Measurements from ENCODE around the gene PRPF6.

Gene PRPF6, protein sequence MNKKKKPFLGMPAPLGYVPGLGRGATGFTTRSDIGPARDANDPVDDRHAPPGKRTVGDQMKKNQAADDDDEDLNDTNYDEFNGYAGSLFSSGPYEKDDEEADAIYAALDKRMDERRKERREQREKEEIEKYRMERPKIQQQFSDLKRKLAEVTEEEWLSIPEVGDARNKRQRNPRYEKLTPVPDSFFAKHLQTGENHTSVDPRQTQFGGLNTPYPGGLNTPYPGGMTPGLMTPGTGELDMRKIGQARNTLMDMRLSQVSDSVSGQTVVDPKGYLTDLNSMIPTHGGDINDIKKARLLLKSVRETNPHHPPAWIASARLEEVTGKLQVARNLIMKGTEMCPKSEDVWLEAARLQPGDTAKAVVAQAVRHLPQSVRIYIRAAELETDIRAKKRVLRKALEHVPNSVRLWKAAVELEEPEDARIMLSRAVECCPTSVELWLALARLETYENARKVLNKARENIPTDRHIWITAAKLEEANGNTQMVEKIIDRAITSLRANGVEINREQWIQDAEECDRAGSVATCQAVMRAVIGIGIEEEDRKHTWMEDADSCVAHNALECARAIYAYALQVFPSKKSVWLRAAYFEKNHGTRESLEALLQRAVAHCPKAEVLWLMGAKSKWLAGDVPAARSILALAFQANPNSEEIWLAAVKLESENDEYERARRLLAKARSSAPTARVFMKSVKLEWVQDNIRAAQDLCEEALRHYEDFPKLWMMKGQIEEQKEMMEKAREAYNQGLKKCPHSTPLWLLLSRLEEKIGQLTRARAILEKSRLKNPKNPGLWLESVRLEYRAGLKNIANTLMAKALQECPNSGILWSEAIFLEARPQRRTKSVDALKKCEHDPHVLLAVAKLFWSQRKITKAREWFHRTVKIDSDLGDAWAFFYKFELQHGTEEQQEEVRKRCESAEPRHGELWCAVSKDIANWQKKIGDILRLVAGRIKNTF

DNA sequence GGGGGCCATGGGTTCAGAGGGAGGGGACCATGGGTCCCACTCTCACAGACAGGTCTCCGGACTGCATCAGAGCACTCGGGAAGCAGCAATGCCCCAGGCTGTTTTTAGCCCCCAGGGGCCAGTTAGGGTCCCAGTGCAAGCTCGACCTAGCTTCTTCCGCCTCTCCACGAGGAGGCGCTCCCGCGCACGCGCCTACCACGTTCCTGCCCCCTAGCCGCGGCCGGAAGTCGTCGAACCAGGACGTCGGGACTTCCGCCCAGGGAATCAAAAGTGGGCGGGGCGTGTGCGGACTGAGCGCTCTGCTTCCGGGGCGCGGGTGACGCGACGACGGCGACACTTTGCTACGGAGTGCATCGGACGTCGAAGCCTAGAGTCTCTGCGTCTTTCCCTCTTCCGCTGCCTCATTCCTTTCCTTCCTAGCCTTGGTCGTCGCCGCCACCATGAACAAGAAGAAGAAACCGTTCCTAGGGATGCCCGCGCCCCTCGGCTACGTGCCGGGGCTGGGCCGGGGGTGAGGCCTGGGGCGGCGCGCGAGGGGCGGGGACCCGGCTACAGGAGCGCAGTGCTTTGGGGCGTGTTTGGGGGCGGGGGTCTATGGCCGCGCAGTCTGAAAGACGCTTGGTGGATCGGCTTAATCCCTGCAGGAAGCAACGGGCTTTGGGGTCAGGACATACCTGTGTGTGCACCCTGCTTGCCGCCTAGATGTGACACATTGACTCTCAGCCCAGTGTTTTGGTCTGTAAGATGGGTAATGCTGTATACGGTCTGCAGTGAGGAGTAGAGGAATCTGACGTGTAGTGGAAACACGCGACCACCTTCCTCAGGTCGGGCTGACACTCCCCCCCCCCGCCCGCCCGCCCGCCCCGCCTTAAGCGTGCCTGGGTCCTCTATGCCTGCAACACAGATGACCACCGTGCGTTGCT lies at the start of gene PRPF6:
PRPF6 (plus strand) TSS at position 327 of the 923 bp plus-strand sequence; CDS start at position 441, 114 bp downstream.
- peak; percentile 95 for DNase-seq (ENCODE audit: low spot score)

DNA sequence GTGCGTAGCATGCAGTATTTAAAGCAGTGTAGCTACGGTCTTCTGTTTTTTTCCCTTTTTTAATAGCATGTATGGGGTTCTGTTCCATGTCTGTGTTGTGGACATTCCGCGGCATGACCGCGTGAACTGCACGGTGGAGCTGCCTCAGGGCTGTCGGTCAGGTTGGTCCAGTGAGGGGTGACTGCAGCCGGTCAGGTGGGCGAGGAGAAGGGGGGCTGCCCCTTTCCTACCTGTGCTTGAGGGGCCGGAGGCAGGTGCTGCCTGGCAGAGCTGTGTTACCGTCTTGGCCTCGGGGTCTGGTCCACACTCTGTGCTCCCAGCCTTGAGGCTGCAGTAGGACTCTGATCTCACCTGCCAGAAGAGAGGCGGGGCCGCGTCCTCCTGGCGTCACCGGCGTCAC lies 49.2 kb upstream of the PRPF6 start:
- DNase-seq (ENCODE audit: low spot score): no peak

DNA sequence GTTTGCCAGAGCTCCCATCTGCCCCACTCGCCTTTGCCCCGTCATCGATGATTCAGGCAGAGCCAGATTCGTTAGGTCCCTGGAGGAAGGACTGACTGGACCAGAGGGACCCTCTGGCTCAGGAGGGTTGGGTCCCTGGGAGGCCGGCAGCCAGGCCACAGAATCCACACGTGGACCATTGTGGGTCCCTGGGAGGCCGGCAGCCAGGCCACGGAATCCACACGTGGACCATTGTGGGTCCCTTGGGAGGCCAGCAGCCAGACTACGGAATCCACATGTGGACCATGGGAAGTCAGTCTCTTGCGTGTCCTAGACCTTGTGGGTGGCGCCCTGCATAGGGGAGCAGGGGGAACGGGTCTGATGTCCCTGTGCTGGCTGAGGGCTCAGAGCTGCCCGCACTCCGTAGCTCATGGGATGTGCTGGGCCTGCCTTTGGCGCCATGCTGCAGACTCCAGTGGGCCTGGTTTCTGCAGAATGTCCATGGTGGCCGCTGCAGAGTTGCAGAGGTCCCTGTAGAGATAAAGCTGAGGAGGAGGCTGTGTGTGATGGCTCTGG lies 48.2 kb upstream of the PRPF6 start:
- DNase-seq (ENCODE audit: low spot score): no peak

DNA sequence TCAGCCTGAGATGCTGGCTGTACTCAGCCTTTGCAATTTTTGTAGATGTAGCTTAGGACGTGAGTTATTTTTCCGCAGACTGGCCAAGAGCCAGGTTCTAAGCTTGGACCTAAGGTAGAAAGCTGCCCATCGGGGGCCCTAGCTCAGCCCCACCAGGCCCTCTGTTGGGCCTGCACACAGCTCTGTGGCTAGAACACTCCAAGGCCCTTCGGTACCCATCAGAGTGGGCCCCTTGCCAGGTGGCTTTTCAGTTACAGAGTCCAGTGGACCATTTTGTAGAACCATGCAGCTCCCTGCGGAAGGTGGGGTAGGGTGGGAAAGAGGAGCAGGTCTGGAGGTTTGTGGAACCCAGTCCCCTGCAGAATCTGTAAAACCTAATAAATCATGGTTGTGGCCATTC lies 47.3 kb upstream of the PRPF6 start:
- DNase-seq (ENCODE audit: low spot score): peak; percentile 60

DNA sequence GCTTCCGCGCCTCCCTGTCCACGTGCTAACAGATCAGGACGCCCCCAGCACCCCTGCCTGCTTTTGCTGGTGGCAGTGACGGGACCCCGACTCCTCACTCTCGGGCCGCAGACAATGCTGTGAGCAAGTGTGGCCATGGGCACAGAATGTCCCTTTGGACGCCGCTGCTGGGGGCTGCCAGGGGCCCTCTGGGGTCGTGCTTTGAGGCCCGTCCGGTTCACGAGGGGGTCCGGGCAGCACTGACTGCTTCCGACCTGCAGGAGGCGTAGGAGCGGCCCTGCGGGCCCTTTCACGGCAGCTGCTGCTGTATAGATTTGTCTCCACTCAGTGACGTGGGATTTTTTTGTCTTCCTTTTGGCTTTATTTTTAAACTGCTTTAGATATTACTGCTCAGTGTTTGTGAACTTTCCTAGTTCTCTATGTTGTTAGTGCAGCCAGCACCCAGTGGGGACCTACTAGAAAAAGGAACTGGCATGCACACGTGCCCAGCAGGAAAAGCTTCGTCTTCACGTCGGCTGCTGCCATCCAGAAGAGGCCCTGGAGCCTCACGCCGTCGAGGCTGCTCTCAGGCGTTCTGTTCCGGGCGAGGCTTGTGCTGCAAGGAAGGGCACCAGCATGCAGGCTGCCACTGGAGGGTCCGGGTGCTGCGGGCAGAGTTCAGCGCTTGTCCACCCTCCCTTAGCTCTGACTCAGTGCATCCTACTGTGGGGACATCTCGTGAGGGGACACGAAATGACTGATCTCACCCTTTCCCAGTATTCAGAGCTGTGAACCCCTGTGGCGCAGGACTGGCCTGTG lies 46.5 kb upstream of the PRPF6 start:
- no peak for DNase-seq (ENCODE audit: low spot score)

DNA sequence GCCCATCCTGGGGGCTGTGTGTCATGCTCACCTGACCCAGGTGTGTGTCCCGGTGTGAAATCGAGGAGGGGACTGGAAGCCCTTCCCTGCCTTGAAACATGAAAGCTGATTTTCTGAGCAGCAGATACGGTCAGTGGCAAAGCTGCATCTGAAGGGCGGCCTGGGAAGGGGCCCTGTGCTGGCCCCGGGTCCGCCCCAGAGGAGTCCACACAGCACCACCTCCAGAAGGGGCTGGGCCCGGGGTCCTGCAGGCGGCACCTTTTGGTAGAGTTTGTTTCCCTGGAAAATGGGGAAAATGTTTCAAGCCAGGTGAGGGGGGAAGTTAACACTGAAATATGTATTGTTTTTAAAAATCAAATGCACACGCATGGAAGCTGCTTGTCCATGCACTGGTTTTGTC lies 45.5 kb upstream of the PRPF6 start:
- no peak for DNase-seq (ENCODE audit: low spot score)

DNA sequence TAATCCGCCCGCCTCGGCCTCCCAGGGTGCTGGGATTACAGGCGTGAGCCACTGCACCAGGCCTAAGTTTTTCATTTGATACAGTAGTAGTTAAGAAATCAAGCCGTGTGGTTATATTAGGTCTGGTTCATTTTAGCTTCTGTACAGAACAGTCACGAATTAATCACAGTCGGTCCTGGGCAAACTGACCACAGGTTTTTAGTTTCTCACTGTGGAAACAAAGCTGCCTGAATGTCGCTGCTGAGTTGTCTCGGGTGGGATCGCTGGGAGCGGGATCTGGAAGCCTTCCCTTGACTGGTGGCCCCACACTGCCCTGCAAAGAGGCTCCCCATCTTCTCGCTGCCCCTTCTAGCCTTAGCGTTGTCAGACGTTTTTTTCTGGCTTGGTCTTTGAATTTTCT lies 43.3 kb upstream of the PRPF6 start:
- DNase-seq (ENCODE audit: low spot score): no peak

DNA sequence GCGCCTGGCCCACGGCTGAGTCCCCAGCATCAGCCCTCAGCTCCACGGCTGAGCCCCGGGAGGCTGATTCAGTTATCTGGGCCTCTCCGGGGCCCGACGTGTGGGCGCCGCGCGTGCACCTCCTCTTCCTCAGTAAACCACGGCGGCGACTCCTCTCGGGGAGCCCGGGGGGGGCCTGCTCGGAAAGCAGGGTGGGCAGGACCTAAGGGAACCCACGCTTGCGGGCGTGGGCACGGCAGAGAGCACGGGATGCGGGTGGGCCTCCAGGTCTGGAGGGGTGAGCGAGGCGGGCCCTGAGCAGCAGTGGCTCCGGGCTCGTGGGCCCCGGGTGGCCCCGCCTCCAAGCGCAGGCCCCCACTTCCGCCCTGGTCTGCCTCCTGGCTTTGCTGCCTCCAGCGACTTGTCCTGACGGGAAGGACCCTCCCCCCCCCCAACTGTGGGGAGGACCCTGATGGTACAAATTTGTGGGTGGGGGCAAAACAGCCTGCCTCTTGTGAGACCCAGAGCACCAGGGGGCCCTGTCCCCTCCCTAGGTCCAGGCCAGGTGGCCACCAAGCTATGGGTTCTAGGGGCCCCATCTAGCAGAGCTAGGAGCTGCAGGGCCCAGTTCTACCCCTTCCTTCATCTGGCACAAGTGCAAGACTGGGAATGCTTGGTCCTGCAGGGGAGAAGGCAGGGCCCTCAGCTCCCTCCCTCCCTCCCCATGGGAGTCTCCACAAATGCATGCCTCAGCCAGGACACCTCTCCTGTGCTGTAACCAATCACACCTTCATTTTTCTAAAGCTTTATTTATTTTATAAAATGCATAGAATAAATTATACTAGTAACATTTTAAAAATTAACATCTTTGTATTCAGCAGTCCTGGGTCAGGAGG lies 41.6 kb upstream of the PRPF6 start:
- DNase-seq (ENCODE audit: low spot score): no peak

DNA sequence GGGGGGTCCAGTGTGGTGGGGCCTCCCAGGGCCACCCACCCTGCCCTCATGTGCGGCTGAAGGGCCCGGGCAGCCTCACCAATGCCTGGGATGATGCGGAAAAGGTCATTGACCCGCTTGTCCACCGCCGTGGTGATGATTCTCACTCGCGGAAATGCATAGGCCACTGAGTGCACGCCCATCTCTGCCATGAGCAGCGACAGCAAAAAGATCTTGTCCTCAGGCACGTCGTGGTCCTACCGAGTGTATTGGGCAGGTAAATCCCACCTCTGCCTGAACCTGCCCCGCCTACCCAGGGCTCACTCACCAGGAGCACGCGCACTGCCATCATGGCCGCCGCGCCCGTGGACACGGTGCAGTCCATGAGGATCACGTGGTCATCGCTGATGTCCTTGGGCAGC lies 40.9 kb upstream of the PRPF6 start:
- no peak for DNase-seq (ENCODE audit: low spot score)

DNA sequence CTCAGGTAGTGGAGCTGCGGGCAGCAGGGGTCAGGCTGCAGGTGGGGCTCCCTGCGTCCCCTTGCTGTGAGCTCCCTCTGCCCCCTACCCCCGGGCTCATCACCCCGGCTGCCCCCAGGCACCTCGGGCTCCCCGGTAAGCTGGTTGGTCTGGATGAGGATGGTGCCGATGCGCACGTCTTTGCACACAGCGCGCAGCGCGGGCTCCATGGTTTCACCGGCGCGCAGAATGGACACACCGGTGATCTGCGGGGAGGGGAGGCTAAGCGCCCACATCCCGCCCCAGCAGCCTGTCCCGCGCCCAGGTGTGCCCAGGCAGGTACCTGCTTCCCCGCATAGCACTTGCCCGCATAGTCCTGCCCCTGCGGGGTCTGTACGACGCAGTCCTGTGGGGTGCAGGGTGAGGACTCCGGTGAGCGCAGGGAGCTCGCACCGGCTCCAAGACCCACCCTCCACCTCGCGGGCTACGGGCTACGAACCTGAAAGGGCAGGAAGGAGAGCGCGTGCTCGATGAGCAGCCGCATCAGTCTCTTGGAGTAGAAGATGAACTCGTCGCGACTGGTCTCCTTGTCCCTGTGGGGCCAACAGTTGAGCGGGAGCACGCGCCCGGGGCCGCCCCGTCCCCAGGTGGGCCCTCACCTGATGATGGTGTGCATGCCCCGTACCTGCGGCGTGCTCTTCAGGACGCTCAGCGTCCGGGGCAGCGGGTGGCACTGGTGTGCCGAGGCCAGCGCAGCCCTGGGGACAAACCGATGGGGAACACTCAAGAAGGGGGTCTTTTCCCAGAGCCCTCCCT lies 40.3 kb upstream of the PRPF6 start:
- DNase-seq (ENCODE audit: low spot score): no peak

DNA sequence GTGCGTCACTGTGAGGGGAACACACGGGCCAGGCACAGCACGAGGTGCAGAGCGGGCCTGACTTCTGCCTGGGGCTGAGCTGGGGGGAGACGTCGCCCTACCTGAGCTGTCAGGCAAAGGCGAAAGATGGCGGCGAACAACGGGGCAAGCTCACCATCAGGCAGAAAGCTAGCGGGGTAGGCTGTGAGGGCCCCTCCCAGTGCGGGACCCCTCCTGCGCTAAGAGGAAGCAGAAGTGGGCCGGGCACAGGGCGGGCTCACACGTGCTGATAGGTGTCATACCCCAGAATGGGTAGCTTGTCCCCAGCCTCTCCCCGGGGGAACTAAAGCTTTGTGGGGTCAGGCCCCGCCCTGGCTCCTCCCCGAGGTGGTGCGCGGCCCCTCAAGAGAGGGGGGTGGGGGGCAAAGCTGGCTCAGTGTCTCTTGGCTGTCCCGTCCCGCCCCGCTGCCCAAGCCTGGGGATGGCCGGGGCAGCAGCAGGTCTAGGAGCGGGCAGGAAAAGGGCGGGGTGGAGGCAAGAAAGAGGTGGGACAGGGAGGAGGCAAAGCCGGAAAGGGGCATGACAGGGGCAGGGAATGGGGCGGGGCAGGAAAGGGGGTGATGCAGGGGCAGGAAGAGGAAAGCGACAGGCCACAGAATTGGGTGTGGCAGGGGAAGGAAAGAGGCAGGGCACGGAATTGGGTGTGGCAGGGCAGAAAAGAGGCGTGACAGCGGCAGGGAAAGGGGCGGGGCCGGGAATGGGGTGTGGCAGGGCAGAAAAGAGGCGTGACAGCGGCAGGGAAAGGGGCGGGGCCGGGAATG lies 39.5 kb upstream of the PRPF6 start:
- DNase-seq (ENCODE audit: low spot score): peak; percentile 42

DNA sequence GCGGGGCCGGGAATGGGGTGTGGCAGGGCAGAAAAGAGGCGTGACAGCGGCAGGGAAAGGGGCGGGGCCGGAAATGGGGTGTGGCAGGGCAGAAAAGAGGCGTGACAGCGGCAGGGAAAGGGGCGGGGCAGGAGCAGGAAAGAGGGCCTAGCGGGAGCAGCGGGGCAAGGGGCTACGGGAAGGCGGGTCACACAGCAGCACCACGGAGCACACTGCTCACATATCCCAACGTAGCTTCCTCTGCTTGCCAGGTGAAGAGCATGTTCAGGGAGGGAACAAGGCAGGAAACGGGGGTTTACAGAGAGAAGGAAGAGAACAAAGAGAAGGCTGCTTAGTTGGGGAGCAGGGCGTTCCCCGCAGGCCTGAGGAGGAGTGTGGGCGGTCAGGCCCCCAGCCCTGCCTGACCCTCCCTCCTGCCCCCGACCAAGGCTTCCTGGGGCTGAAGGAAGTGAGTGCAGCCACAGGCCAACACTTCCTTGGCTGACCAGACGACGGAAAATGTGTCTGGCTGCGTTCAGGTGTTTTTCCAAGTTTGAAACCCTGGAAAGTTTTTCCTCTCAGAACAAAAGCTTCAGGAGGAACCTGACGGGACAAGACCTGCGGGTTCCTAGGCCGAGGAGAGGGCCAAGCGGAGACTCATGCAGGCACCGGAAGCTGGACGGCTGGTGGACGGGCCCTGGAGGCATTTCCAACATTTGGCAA lies 38.5 kb upstream of the PRPF6 start:
- DNase-seq (ENCODE audit: low spot score): no peak

DNA sequence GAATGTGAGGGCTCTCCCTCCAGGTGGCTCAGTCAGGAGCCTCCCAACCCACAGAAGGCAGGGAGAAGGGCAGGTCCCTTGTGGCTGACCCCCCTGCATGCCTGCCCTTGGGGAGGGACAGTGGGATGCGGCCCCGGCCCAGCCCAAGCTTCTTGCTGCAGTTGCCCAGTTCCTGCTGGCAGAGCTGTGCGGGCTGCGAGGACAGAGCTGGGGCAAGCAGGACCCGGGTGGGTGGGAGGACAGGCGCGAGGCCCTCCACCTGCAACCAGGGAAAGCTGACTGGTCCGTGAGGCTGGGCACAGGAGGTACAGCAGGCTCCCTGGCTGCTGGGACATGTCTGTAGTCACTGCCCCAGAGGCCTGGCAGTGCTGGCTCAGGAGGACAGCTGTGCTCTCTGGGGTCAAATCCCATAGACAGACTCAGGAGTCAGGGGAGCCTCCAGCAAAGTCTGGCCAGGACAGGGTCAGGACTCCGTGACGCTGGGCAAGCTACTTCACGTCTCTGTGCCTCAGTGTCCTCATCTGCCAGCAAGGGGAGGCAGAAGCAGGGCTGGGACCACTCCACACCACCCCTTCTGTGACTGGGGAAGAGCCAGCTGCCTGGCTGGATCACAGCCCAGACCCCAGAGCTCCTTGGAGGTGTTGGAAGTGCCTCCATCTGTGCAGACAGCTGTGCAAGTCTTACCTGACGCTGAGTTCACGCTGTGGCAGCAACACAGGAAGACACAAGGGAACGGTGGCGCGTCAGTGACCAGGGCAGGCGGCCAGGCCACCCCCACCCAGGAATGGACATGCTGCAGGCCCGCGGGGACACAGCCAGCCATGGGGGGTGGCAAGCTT lies 37.7 kb upstream of the PRPF6 start:
- DNase-seq (ENCODE audit: low spot score): no peak

DNA sequence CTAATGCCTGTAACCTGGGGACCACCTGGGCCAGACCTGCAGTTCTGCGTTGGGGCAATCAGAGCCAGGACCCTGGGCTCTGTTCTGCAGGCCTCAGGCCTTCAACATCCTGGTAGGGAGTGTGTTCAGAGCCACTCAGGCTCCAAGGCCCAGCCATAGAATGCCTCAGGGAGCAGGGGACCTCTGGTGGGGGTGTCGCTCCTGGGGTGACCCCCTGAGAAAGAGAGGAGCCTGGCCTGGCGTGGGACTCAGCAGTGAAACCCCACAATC lies 37.2 kb upstream of the PRPF6 start:
- DNase-seq (ENCODE audit: low spot score): no peak

DNA sequence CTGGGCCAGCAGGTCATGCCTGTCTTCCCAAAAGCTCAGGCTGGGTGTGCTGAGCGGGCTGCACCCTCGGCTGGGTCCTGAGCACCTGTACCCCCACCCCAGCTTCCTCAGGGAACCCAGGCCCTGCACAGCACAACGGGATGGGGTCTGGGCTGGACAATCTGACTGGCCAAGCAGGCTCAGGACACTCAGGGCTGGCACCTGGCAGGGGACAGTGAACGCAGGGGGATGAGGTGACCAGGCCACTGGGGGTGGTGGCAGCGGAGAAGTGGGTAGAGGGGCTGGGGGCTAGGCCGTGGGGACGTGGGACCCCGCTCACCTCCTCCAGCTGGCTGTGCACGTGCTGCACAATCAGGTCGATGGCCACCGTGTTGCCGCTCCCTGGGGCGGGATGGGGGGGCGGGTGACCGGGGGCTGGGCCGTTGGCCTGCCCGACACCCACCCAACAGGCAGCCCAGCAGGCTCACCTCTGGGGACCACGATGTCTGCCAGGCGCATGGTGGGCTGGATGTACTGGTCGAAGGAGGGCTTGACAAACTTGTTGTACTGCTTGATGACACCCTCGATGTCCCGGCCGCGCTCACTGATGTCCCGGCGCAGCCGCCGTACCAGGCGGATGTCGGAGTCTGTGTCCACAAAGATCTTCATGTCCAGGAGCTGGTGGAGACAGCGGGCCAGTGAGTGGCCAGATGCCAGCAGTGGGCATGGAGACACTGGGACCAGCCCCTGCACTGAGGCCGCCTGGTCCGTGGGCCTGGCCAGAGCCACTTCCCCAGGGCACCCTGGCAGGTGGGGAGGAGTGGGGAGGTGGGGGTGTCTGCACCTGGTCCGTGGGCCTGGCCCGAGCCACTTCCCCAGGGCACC lies 36.6 kb upstream of the PRPF6 start:
- DNase-seq (ENCODE audit: low spot score): no peak

Measured in cerebellar cortex (tissue), 1 donor.